OCI-LY7 (cell line): ENCODE measurements around the gene CBFA2T3. TPM values are rescaled to one million over a fixed set of nuclear protein-coding genes. Genes with fewer than 3 reads are reported as not detected.

Experiments used
- BruUV-seq: library from RNA; stranded (reverse); fragments of 400-500 nt; replicated peaks from 2 replicates; lab custom pipeline; 2021; lab: Mats Ljungman, UMichigan
- CTCF ChIA-PET: fragments of 300-600 bp; sonication (Branson Sonifier 250); formaldehyde crosslinking; loops from one replicate; lab custom pipeline; 2022; ENCODE audit warnings: antibody characterized with exemption; ENCODE audit not compliant: unreplicated experiment; lab: Charles Lee
- POLR2A ChIA-PET: fragments of 300-600 bp; sonication (Branson Sonifier 250); formaldehyde crosslinking; loops from one replicate; lab custom pipeline; 2022; ENCODE audit warnings: antibody characterized with exemption; lab: Charles Lee
- DNase-seq: peaks from one replicate; pipeline ENCODE4 v3.0.0-alpha.2; 2015; ENCODE audit warnings: low spot score
- H2AFZ ChIP-seq: fragments of 200-600 bp; sonication (generic), shearing (Covaris generic); 2 replicates; pipeline ENCODE4 v1.6.1; 2014; ENCODE audit warnings: mild to moderate bottlenecking, antibody characterized with exemption, low read length, moderate library complexity
- H3K27ac ChIP-seq: fragments of 200-600 bp; sonication (generic); 2 replicates; pipeline ENCODE4 v1.5.1; 2014; ENCODE audit warnings: mixed run types, low read depth, mild to moderate bottlenecking, moderate library complexity, low read length, inconsistent platforms; ENCODE audit not compliant: poor library complexity, severe bottlenecking
- H3K36me3 ChIP-seq: fragments of 200-600 bp; sonication (generic); 2 replicates; pipeline ENCODE4 v1.6.1; 2014; ENCODE audit warnings: mild to moderate bottlenecking, antibody characterized with exemption, low read length, moderate library complexity, mixed read lengths; ENCODE audit not compliant: insufficient read depth
- H3K4me1 ChIP-seq: fragments of 200-600 bp; sonication (generic); 2 replicates; pipeline ENCODE4 v1.5.1; 2014; ENCODE audit warnings: mild to moderate bottlenecking, low read length; ENCODE audit not compliant: insufficient read depth, poor library complexity, severe bottlenecking
- H3K4me2 ChIP-seq: fragments of 200-600 bp; sonication (generic); 2 replicates; pipeline ENCODE4 v1.6.1; 2014; ENCODE audit warnings: mild to moderate bottlenecking, low read length
- H3K4me3 ChIP-seq: fragments of 200-600 bp; sonication (generic); 2 replicates; pipeline ENCODE4 v1.5.1; 2014; ENCODE audit warnings: mild to moderate bottlenecking, low read depth, low read length; ENCODE audit not compliant: poor library complexity, severe bottlenecking
- H3K79me2 ChIP-seq: fragments of 200-600 bp; sonication (generic); 2 replicates; pipeline ENCODE4 v1.6.1; 2016; ENCODE audit warnings: low read depth, mild to moderate bottlenecking, low read length, moderate library complexity, mixed read lengths; ENCODE audit not compliant: insufficient read depth
- H3K9me2 ChIP-seq: fragments of 200-600 bp; sonication (generic); 2 replicates; pipeline ENCODE4 v1.6.1; 2016; ENCODE audit warnings: mild to moderate bottlenecking, low read length, mixed read lengths; ENCODE audit not compliant: insufficient read depth
- H3K9me3 ChIP-seq: fragments of 200-600 bp; sonication (generic); 2 replicates; pipeline ENCODE4 v1.6.1; 2014; ENCODE audit warnings: mild to moderate bottlenecking, mixed run types, low read length, mixed read lengths
- H4K20me1 ChIP-seq: fragments of 200-600 bp; sonication (generic); 2 replicates; pipeline ENCODE4 v1.6.1; 2014; ENCODE audit warnings: mild to moderate bottlenecking, antibody characterized with exemption, low read length, moderate library complexity, mixed read lengths; ENCODE audit not compliant: insufficient read depth
- EZH2phosphoT487 ChIP-seq: fragments of 200-600 bp; sonication (generic); IDR thresholded peaks from 2 replicates; pipeline ENCODE4 v1.6.1; 2018; ENCODE audit warnings: low read depth, borderline replicate concordance, mild to moderate bottlenecking, mixed run types, antibody characterized with exemption, low read length, moderate library complexity, mixed read lengths
- intact Hi-C: fragments of 100-400 bp; cut with micrococcal nuclease; formaldehyde crosslinking; loops from one replicate; pipeline ENCODE4 v1.10.0; 2022; ENCODE audit not compliant: unreplicated experiment
- total RNA-seq, 2 experiments: library from RNA; depleted of rRNA in 1 of 2; stranded (reverse); fragments of >200 nt in 1 of 2; shearing (Covaris generic) in 1 of 2; gene quantifications; 2 replicates each; pipeline ENCODE4 v1.2.3, GENCODE V29; 2014 to 2022
- TF ChIP-seq, protein P1 (sequence below): fragments of 200-600 bp; sonication (generic); conservative IDR thresholded peaks from 2 replicates; pipeline ENCODE4 v1.5.1; 2014; ENCODE audit warnings: mild to moderate bottlenecking, antibody characterized with exemption, low read length, moderate library complexity, mixed read lengths

CBFA2T3 gene
- total RNA-seq, 2 experiments from 2014 or later, result 1.1 to 48.0 TPM

DNA sequence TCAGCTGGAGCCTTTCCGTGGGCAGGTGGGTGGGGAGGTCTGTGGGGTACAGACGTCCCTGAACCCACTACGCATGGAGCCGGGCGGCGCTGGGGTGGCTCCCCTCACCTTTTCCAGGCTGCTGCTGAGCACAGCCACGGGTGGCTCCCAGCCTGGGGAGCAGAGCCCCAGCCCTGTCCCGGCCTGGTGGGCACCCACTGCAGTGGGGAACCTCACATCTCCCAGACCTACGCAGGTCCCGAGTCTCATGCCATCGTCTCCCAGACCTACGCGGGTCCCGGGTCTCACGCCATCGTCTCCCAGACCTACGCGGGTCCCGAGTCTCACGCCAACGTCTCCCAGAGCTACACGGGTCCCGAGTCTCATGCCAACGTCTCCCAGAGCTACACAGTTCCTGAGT is 148.3 kb downstream of the CBFA2T3 start:
- intact Hi-C loops, result no loop called here
- CTCF ChIA-PET, result no interaction called here

DNA sequence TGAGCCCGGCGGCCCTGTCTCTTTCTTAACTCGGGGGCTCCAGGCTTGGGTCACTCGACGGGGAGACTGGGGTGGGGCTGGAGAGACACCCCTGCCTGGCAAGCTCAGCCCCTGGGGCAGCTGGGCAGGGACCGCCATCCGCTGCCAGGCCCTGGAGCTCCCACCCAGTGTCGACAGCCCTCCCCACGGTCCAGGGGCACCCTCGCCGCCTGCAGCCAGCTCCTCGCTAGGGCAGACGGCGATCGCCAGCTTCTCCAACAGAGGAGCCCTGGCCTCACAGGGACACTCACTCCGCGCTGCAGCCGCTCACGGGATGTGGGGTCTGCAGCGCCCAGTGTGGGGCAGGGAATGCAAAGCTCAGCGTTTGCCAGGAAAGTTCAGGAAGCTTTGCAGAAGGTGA is 149.3 kb downstream of the CBFA2T3 start:
- Histone ChIP-seq H3K9me3 (no peaks in the 10 kb centered on the region), H3K36me3 (no peaks in the 10 kb centered on the region), H3K4me3 (no peak overlapping the region), H2AFZ (no peak overlapping the region), H3K4me1 (no peaks in the 10 kb centered on the region), H3K27ac (no peak overlapping the region), H3K79me2 (no peaks in the 10 kb centered on the region), H3K9me2 (no peaks in the 10 kb centered on the region), H3K4me2 (no peak overlapping the region), H4K20me1 (no peaks in the 10 kb centered on the region)
- no TSS peak for BruUV-seq
- no peak for DNase-seq
- ChIA-PET POLR2A (no interaction called here), CTCF (no interaction called here)
- TF ChIP-seq, protein P1, sequence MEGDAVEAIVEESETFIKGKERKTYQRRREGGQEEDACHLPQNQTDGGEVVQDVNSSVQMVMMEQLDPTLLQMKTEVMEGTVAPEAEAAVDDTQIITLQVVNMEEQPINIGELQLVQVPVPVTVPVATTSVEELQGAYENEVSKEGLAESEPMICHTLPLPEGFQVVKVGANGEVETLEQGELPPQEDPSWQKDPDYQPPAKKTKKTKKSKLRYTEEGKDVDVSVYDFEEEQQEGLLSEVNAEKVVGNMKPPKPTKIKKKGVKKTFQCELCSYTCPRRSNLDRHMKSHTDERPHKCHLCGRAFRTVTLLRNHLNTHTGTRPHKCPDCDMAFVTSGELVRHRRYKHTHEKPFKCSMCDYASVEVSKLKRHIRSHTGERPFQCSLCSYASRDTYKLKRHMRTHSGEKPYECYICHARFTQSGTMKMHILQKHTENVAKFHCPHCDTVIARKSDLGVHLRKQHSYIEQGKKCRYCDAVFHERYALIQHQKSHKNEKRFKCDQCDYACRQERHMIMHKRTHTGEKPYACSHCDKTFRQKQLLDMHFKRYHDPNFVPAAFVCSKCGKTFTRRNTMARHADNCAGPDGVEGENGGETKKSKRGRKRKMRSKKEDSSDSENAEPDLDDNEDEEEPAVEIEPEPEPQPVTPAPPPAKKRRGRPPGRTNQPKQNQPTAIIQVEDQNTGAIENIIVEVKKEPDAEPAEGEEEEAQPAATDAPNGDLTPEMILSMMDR, result no peak
- no peak for TF ChIP-seq EZH2phosphoT487
- intact Hi-C loops, result no loop called here

More for the DNA sequence above, 148.3 kb downstream of the CBFA2T3 start:
- DNase-seq, result no peak
- H3K4me1 ChIP-seq, result no peaks in the 10 kb centered on the region
- TF ChIP-seq, protein P1, result no peak
- no peak for TF ChIP-seq EZH2phosphoT487
- no peaks in the 10 kb centered on the region for H3K9me2 ChIP-seq
- no peaks in the 10 kb centered on the region for H4K20me1 ChIP-seq
- H2AFZ ChIP-seq, result no peak overlapping the region
- no peaks in the 10 kb centered on the region for H3K79me2 ChIP-seq
- POLR2A ChIA-PET, result no interaction called here
- H3K9me3 ChIP-seq, result no peaks in the 10 kb centered on the region
- H3K4me2 ChIP-seq, result no peak overlapping the region
- H3K27ac ChIP-seq, result no peak overlapping the region
- H3K4me3 ChIP-seq, result no peak overlapping the region
- no peaks in the 10 kb centered on the region for H3K36me3 ChIP-seq
- no TSS peak for BruUV-seq

DNA sequence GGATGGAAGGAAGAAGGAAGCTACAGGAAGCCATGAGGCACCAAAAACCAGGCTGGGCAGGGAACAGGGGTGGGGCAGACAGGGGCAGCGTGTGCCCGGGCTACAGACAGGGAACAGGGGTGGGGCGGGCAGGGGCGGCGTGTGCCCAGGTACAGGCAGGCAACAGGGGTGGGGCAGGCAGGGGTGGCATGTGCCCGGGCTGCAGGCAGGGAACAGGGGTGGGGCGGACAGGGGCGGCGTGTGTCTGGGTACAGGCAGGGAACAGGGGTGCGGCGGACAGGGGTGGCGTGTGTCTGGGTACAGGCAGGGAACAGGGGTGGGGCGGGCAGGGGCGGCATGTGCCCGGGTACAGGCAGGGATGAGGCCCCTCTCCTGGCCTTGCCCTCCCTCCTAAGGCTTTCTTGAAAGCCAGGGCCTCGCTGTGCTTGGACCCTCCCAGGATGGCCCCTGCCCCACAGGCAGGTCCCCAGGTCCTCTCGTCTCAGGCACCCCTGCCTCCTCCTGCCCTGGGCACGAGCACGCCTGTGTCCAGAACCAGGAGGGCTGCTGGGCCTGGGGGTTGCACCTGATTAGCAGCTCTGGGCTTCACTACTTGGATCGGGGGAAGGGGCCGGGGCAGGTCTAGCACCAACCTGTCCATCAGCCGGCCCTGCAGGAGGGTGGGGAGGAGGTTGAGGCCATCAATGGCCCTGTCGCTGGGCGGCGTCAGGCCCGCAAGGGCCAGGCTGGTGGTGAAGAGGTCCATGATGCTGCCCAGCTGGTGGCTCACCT is 150.8 kb downstream of the CBFA2T3 start:
- no peaks in the 10 kb centered on the region for H3K36me3 ChIP-seq
- H4K20me1 ChIP-seq, result no peaks in the 10 kb centered on the region
- intact Hi-C loops, result no loop called here
- no peaks in the 10 kb centered on the region for H3K9me3 ChIP-seq
- ChIA-PET CTCF (no interaction called here), POLR2A (no interaction called here)
- H3K79me2 ChIP-seq, result no peaks in the 10 kb centered on the region
- H3K4me1 ChIP-seq, result no peaks in the 10 kb centered on the region
- no peak overlapping the region for H3K4me2 ChIP-seq
- H2AFZ ChIP-seq, result no peak overlapping the region
- no TSS peak for BruUV-seq
- no peaks in the 10 kb centered on the region for H3K9me2 ChIP-seq
- DNase-seq, result no peak
- no peak overlapping the region for H3K27ac ChIP-seq
- no peak overlapping the region for H3K4me3 ChIP-seq
- TF ChIP-seq, protein P1, result no peak
- TF ChIP-seq EZH2phosphoT487, result no peak
